HUDEP-2 (cell line): ENCODE results near the gene RER1.

Source experiments
- DNase-seq, 76 experiments: peaks; one replicate each; lab custom pipeline; 2025; ENCODE audit not compliant: unreplicated experiment in 76 of 76; lab: John Stamatoyannopoulos, UW

The RER1 gene, protein sequence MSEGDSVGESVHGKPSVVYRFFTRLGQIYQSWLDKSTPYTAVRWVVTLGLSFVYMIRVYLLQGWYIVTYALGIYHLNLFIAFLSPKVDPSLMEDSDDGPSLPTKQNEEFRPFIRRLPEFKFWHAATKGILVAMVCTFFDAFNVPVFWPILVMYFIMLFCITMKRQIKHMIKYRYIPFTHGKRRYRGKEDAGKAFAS

GRCh38 chr1:2391041-2391930 is at the start of gene RER1, which contains the start of gene MORN1:
Gene RER1, plus strand, starts transcription at chr1:2391841. Its CDS starts 3,950 bp downstream, at chr1:2395791.
Gene MORN1, minus strand, starts transcription at chr1:2391554. Its CDS starts 21 bp downstream, at chr1:2391533.
- DNase-seq: peak in 75 of 76 experiments; percentile 52 to 99 (median 98)

- DNase-seq: no peak
Observed at GRCh38 chr1:2342384-2343022, 49.1 kb upstream of the RER1 start.

- DNase-seq: no peak
Observed at GRCh38 chr1:2343023-2343935, 48.4 kb upstream of the RER1 start.

DNA sequence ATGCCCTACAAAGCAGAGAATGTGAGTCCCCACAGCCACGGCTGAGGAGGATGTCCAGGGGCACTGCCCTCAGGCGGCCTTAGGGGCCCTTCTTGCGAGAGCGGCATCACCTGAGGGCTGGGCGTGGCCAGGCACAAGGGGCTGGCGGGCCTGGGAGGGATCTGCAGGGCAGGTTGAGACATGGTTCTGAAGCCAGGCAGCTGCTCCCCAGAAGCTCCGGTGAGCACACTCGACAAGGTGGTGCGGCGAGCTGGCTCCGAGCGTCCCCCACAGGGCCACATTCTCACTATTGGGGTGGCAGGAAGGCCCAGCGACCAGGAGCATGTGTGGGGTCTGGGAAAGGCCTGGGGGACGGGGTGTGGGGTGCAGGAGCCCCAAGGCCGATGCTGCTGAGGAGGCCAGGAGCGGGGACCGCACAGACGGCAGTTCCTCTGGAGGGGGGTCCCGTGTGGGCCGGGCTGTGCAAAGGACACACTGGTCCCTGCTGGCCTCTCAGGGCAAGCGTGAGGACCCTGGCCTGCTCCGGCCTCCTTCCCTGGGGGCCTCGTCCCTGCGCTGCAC is 47.4 kb upstream of the RER1 start:
- DNase-seq: no peak

DNA sequence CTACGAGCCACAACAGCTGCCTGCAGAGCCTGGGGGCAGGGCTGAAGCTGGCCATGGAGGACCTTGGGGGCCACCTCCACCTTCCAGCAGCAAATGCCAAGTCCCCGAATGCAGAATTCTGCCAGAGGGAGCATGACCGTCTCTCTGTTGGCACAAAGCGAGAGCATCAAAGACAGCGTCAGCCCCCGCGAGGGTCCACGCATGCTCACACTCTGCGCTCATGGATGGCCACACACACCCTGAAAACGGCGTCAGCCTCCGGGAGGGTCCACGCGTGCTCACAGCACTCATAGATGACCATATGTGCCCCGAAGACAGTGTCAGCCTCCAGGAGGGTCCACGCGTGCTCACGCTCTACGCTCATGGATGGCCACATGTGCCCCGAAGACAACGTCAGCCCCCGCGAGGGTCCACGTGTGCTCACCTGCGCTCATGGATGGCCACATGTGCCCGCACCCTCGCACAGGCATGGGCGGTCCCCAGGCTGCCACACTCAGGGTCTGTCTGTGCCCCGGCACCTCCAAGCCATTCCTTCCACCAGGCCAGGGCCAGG is 46.8 kb upstream of the RER1 start:
- no peak for DNase-seq

- DNase-seq: peak in 75 of 76 experiments; percentile 20 to 89 (median 67)
Observed at GRCh38 chr1:2345297-2346075, 46.2 kb upstream of the RER1 start.

GRCh38 chr1:2346691-2347408 is 44.8 kb upstream of the RER1 start:
- no peak for DNase-seq

DNA sequence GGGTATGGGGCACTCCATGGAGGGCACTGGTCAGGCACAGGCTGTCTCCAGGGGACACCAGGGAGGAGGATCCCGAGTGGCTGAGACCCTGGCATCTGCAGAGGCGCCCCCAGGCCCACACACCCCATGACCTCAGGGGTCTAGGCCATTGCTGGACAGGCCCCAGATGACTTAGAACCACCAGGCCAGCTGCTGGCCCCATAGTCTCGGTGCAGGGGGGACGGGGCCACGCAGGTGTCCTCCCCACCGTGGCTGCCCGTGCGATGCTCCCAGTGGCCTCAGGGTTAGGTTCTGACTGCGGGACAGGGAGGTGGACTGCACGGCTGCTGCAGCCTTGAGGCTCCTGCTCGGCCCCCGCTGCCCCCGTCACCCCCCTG is 44.2 kb upstream of the RER1 start:
- DNase-seq: no peak

- no peak for DNase-seq
Observed at GRCh38 chr1:2347896-2348295, 43.7 kb upstream of the RER1 start.

DNA sequence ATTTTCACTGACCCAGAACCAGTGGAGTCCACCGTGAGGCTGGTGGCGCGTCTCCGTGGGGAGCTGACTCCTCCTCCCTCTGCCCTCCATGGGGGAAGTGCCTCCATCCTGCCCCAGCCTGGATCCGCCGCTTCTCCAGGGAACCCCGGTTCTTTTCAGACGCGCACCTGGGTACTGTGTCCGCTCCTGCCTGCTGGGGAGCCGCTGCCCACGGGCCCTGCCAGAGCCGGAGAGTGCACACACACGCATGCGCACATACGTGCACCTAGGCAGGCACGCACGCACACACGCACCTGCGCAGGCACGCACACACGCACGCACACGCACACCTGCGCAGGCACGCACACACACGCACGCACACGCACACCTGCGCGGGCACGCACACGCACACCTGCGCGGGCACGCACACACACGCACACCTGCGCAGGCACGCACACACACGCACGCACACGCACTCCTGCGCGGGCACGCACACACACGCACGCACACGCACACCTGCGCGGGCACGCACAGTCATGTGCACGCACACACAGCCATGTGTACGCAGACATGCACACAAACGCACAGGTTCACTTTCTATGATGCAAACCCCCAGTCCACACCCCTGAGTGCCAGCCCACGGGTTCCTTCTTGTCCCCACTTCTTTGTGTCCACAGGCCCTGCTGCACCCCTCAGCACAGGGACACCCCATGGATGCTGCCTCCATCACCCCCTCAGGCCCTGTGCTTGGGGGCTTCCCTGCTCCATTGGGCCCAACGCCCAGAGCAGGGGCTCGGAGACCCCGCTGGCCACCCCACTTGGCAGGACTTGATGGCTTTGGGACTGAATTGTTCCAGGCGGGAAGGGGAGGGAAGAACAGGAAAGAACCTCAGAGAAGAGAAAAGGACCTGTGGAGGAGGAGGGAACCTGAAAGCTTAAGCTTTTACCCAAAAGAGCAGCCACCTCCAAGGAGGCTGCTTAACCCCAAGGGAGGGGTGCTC is 43.0 kb upstream of the RER1 start:
- DNase-seq: no peak

DNA sequence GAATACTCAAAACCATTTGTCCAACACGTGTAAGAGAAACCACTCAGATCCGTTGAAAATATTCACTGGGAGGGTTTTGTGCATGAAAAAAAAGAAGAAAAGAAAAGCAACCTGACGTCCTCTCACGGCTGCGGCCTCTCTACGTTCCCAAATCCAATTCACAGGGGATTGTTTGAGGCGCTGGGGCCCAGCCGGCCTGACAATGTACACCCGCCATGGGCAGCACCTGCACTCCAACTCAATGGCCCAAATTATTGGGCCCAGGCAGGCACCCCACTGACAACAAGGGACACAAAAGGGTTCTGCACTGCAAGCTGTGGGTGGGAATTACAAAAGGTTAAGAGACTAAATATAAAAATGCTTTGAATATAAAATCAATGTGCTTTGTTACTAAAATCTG is 41.8 kb upstream of the RER1 start:
- DNase-seq: no peak

DNA sequence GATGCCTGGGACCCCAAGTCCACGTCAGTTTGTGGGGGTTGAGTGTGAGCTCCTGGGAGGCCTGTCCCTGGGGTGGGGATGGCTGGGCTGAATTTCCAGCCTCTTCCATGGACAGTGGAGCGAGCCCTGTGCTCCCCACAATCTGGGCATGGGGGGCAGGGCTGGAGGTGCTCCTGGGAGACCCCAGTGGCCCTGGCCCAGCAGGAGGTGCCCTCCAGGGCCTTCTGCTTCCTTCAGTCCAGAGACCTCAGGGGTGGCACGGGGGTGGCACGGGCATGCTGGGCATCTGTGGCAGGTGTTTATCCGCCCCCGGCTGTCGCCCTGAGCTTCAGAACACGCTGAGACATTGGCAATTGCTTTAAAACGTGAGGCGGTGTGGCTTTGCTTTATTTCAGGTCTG is 41.1 kb upstream of the RER1 start:
- DNase-seq: no peak

DNA sequence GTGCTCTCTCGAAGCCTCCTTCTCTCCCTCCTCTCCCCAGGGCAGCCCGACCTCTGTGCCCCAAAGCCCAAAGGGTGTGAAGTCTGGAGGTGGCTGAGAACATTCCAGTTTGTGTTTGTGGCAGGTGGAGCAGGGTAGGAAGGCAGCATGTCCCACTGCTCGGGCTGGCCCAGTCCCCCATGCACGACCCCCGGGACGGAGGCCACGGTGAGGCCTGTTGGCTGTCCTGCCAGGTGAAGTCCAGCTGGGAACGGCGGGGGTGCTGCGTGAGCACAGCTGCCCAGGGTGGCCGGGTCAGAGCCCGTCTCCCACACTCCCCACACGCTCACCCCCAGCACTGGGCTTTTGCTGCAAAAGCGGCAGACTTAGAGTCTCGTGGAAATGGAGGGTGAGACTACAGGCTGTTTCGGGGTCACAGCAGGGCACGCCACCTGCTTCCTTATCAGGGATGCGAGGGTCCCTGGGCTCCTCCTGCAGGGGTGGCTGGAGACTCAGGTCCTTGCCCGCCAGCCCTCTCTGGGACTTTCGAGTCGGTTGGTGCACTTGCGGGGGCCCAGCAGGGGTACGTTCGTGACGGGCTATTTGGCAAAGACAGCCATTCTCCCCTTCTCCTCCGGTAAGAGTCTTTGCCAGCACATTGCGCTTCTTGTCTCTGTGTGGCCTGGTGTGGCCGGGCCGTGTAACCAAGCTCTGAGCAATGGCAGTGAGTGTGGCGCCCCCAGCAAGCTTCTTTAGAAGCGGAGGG is 40.6 kb upstream of the RER1 start:
- DNase-seq: no peak

- DNase-seq: no peak
Observed at GRCh38 chr1:2351723-2352122, 39.9 kb upstream of the RER1 start.

DNA sequence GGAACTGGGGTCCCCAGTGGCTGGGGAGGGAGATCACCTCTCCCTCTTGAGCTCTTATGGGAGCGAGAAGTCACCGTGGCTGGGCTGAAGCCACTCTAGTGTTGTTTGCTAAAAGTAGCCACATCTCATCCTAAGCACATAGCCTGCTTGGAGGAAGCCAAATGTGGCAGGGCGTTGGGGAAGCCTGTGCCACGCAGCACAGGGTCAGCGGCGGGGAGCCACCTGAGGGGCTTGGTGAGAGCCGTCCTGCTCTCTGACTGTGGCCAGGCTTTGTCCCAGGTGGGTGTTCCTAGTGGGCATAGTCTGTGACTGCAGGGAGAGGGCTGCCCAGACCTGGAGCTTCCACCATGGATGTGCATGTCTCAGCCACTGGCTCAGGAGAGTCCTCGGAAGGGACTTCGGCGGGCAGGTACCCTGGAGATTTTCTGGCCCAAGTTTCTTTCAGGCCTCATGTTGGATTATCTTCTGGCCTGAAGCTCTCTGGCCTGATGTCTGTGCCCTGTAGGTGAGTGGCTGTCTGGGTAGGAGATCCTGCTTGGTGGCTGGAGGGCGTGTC is 39.2 kb upstream of the RER1 start:
- DNase-seq: no peak

- DNase-seq: no peak
Observed at GRCh38 chr1:2352897-2353550, 38.6 kb upstream of the RER1 start.
